Naive thymus-derived CD8-positive, alpha-beta T cell (primary cell): ENCODE measurements around the gene EHBP1. TPM values are rescaled to one million over a fixed set of nuclear protein-coding genes. Genes with fewer than 3 reads are reported as not detected.

Experiments
- ATAC-seq, 2 donors: fragments of 150-1000 bp; cut with Tn5 transposase in 1 of 2; sonication (Bioruptor Pico), chemical (Tn5 transposase) in 1 of 2; 1 replicate in 1 of 2; 2 replicates in 1 of 2; pipeline ENCODE4 v1.10.0; 2021; ENCODE audit warnings: mild to moderate bottlenecking in 2 of 2, moderate library complexity in 2 of 2
- POLR2A ChIA-PET: fragments of 350-600 bp; sonication (Branson Sonifier 250); formaldehyde crosslinking; loops from one replicate; lab custom pipeline; 2021; ENCODE audit warnings: antibody characterized with exemption; lab: Charles Lee
- DNase-seq, 10 donors: peaks; one replicate each; pipeline versions ENCODE4 v3.0.0 to v3.0.0-alpha.2; 2020 to 2022
- H3K27ac Mint-ChIP-seq, 10 donors: one replicate each; pipeline ENCODE4 v1.8.0; 2020 to 2022; ENCODE audit warnings: mild to moderate bottlenecking in 10 of 10, mixed read lengths in 10 of 10, moderate library complexity in 4 of 10, inconsistent platforms in 1 of 10
- H3K27me3 Mint-ChIP-seq, 5 donors: one replicate each; pipeline ENCODE4 v1.8.0; 2021 to 2022; ENCODE audit warnings: mixed read lengths in 5 of 5
- H3K36me3 Mint-ChIP-seq, 3 donors: one replicate each; pipeline ENCODE4 v1.8.0; 2020 to 2022; ENCODE audit warnings: mixed read lengths in 3 of 3, mild to moderate bottlenecking in 2 of 3, inconsistent platforms in 1 of 3
- H3K4me1 Mint-ChIP-seq, 4 donors: one replicate each; pipeline ENCODE4 v1.8.0; 2021 to 2022; ENCODE audit warnings: mixed read lengths in 4 of 4
- H3K4me3 Mint-ChIP-seq, 10 donors: one replicate each; pipeline ENCODE4 v1.8.0; 2020 to 2022; ENCODE audit warnings: mild to moderate bottlenecking in 10 of 10, mixed read lengths in 10 of 10, moderate library complexity in 6 of 10, inconsistent platforms in 1 of 10
- H3K9me3 Mint-ChIP-seq, 9 donors: one replicate each; pipeline ENCODE4 v1.8.0; 2020 to 2022; ENCODE audit warnings: mixed read lengths in 9 of 9, mild to moderate bottlenecking in 3 of 9, inconsistent platforms in 1 of 9, moderate library complexity in 1 of 9
- polyA plus RNA-seq, 3 donors: library from polyadenylated mRNA; unstranded; fragments of 300-500 nt; fragmentation: Illumina TruSeq; gene quantifications; one replicate each; pipeline ENCODE4 v1.2.3, GENCODE V29; 2021
- total RNA-seq, 8 experiments: library from RNA in 2 of 8; stranded (reverse) in 2 of 8; gene quantifications; one replicate each; pipeline ENCODE4 v1.2.3 and lab custom pipeline; 2021 to 2026

Gene EHBP1
- total and polyA plus RNA-seq, 5 experiments from 2014 or later: 9.8 to 30.8 (median 10.3) TPM

DNA sequence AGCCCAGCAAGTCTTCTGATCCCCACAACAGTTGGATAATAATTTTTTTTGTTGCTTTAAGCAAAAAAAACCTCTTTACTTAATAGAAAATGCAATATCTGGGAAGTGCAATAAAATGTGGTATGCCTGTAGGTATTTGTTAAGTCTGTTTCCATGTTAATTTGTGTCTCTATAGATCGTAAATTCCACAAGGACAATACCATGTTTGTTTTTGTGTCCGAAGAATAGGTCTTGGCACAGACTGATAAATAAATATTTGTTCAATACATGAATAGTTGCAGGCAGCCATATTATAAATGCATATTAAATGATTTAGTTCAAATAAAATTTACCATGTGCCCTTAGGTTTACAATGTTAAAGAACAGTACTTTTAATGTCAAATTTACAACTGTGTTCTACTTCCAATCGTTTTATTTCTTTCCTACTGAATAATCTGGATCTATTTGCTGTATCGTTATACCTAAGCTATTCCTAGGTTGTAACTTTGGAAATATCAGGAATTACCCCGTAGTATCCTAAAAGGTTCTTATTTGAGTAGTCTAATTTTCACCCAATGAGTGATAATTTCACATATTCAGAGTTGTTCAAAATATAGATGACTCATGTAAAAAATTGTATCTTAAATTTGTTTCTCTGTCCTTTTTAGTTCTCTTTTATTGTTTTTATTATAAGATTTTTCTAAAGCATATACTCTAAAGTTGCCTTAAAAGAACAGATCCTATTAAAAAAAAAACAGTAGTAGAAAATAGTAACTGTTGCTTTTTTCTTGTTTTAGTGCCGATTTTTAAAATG is 151.8 kb downstream of the EHBP1 start:
- Mint-ChIP-seq H3K9me3 (peaks cover 0 to 11% (median 5%) of the 10 kb centered on the region in 9 donors), H3K27me3 (no peaks in the 10 kb centered on the region), H3K4me1 (no peaks in the 10 kb centered on the region), H3K36me3 (peaks cover 13 to 37% (median 34%) of the 10 kb centered on the region in 3 donors), H3K27ac (no peak overlapping the region), H3K4me3 (no peak overlapping the region)
- no peak for DNase-seq
- POLR2A ChIA-PET: no interaction called here
- no peak for ATAC-seq

DNA sequence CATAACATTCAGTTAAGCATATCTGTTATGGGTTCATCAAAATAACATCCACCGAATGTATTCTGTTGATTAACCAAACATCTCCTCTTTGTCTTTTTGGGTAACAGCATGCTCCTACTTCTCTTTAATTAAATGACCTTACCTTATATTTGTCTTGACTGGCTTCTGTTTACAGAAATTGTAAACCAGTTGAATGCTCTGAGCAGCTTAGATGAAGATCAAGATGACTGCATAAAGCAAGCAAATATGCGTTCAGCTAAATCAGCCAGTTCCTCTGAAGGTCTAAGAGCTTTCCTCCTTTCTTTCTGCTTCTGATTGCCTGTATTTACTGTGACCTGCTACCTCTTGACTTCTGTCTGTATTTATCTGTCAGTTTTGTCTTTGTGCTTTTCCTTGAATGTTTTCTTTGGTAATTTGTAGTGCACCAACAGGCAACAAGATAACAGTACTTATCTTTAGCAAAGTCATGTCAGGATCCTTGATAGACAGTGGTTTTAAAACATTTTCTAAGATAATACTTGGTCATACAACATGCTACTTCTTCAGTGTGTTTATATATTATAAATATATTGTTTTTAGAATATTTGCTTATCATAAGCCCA is 152.8 kb downstream of the EHBP1 start:
- Mint-ChIP-seq H3K4me3 (no peak overlapping the region), H3K36me3 (peaks cover 11 to 36% (median 36%) of the 10 kb centered on the region in 3 donors), H3K27me3 (no peaks in the 10 kb centered on the region), H3K9me3 (peaks cover 0 to 7% (median 3%) of the 10 kb centered on the region in 9 donors), H3K4me1 (no peaks in the 10 kb centered on the region), H3K27ac (no peak overlapping the region)
- no peak for DNase-seq
- POLR2A ChIA-PET: no interaction called here
- no peak for ATAC-seq

DNA sequence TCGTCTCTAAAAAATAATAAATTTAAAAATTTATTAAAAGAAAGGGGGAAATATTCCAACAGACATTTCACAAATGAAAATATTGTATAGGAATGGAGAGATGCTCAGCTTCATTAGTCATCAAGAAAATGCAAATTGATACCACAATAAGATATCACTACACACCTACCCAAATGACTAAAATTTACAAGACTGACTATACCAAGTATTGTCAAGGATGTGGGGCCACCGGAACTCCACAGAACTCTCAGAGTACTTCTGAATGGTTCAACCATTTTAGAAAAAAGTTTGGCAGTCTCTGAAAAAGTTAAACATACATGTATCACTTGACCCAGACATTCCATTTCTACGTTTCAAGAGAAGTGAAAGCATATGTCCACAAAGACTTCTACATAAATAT is 163.4 kb downstream of the EHBP1 start:
- Mint-ChIP-seq H3K27me3 (no peaks in the 10 kb centered on the region), H3K9me3 (peaks cover 8 to 38% (median 22%) of the 10 kb centered on the region in 9 donors), H3K4me1 (no peaks in the 10 kb centered on the region), H3K4me3 (no peak overlapping the region), H3K36me3 (peaks cover 66 to 77% (median 71%) of the 10 kb centered on the region in 3 donors), H3K27ac (no peak overlapping the region)
- DNase-seq (no peak), ATAC-seq (no peak)
- POLR2A ChIA-PET: no interaction called here

DNA sequence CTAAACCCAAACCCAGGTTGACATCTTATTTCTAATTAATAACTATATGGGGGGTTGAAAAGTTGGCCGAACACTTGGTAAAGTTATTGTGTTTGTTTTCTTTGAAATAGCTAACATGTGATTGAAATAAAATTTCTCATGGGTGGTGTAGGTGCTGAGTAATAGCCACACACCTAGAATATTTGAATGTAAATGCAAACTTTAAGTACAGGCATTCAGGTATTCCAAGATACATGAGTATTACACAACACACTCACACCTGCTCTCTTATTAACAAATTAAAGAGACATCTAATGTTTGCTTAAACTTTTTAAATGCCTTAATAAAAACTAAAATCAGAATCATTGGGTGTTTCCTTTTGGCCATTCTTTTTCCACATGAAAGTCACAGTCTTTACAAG is 165.5 kb downstream of the EHBP1 start:
- Mint-ChIP-seq H3K9me3 (peaks cover 12 to 55% (median 30%) of the 10 kb centered on the region in 9 donors), H3K4me1 (no peaks in the 10 kb centered on the region), H3K27me3 (no peaks in the 10 kb centered on the region), H3K4me3 (no peak overlapping the region), H3K36me3 (peaks cover 69 to 77% (median 72%) of the 10 kb centered on the region in 3 donors), H3K27ac (no peak overlapping the region)
- POLR2A ChIA-PET: no interaction called here
- no peak for DNase-seq
- no peak for ATAC-seq

DNA sequence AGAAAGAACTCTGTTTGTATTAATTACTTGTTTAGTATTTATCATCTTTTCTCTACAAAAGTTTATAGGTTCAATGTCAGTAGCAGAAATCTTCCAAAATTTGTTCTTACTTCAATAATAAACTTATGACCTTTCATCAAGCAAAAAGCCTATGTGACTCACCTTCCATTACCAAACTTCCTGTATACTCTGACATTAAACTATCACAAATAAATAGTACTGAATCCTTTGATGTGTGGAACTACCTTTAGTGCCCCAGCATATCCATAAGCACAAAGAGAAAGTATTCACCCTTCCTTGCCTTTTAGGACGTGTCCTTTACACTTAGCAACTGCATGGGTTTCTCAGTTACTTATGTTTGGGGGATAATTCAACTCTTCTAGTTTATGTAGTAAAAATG is 166.0 kb downstream of the EHBP1 start:
- Mint-ChIP-seq H3K27ac (no peak overlapping the region), H3K4me3 (no peak overlapping the region), H3K4me1 (no peaks in the 10 kb centered on the region), H3K9me3 (peaks cover 15 to 58% (median 33%) of the 10 kb centered on the region in 9 donors), H3K36me3 (peaks cover 69 to 77% (median 72%) of the 10 kb centered on the region in 3 donors), H3K27me3 (no peaks in the 10 kb centered on the region)
- ATAC-seq (no peak), DNase-seq (no peak)
- POLR2A ChIA-PET: no interaction called here

DNA sequence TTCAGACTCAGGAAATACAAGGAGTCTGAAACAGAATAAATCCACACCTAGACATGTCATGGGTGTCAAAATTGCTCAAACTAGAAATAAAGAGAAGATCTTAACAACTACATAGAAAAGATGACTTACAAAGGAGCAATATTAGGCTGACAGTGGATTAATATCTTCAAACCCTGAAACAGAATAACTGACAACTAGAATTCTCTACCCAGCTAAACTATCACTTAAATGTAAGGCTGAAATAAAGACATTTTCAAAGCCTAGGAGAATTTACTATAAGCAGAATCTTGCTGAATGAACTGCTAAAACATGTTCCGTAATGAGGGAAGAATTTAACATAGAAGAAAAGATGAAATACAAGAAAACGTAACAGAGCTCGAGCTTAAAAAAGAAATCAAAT is 168.1 kb downstream of the EHBP1 start:
- DNase-seq (no peak), ATAC-seq (no peak)
- POLR2A ChIA-PET: no interaction called here
- Mint-ChIP-seq H3K36me3 (peaks cover 75 to 82% (median 76%) of the 10 kb centered on the region in 3 donors), H3K4me3 (no peak overlapping the region), H3K4me1 (no peaks in the 10 kb centered on the region), H3K27ac (no peak overlapping the region), H3K27me3 (no peaks in the 10 kb centered on the region), H3K9me3 (peaks cover 19 to 71% (median 40%) of the 10 kb centered on the region in 9 donors)

DNA sequence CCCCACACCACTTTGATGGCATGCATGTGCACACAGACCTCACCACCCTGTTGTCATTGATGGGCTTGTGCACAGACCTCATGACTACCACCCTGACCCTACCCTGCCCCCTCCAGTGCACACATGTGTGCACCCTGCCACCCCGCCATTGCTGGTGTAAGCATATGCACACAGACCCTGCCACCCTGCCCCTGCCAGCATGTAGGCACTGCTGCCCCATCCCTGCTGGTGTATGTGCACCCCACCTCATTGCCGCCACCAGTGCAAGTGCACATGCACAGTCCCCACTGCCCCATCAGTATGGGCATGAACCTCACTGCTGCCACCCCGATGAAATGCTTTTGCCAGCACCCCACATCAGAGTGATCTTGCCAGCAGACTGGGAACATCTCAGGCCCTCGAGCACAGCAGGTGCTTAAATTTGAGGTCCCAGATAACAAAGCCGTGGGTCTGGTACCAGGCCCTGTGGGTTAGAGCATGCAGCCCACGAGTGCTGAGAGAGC is 169.4 kb downstream of the EHBP1 start:
- Mint-ChIP-seq H3K9me3 (peaks cover 21 to 63% (median 39%) of the 10 kb centered on the region in 9 donors), H3K4me1 (no peaks in the 10 kb centered on the region), H3K27me3 (no peaks in the 10 kb centered on the region), H3K36me3 (peaks cover 75 to 80% (median 75%) of the 10 kb centered on the region in 3 donors), H3K4me3 (no peak overlapping the region), H3K27ac (no peak overlapping the region)
- POLR2A ChIA-PET: no interaction called here
- ATAC-seq: no peak
- DNase-seq: no peak

DNA sequence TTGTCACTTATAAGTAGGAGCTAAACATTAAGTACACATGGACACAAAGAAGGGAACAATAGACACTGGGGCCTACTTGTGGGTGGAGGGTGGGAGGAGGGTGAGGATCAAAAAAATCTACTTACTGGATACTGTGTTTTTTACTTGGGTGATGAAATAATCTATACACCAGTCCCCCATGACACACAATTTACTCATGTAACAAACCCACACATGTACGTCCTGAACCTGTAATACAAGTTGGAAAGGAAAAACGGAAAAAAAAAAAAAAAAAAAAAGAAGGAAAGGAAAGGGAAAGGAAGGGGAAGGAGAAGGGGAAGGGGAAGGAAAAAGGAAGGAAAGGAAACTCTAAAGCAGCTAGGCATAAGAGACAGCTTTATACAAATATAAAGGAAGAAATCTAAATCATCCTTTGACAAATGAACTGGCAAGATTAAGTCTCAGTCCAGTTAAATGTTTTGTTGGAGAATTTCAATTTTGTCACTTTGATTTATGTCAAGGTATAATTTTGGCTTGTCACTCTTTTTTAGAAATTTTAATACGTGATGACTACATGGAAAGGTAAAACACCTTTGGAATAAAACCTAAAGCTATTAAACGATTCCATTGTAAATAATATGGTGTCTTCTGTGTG is 175.8 kb downstream of the EHBP1 start:
- peaks cover 39 to 45% (median 42%) of the 10 kb centered on the region in 3 donors for H3K36me3 Mint-ChIP-seq
- POLR2A ChIA-PET: no interaction called here
- no peaks in the 10 kb centered on the region for H3K27me3 Mint-ChIP-seq
- DNase-seq: no peak
- H3K27ac Mint-ChIP-seq: no peak overlapping the region
- peaks cover 5 to 18% (median 15%) of the 10 kb centered on the region in 9 donors for H3K9me3 Mint-ChIP-seq
- H3K4me3 Mint-ChIP-seq: no peak overlapping the region
- ATAC-seq: no peak
- H3K4me1 Mint-ChIP-seq: no peaks in the 10 kb centered on the region

DNA sequence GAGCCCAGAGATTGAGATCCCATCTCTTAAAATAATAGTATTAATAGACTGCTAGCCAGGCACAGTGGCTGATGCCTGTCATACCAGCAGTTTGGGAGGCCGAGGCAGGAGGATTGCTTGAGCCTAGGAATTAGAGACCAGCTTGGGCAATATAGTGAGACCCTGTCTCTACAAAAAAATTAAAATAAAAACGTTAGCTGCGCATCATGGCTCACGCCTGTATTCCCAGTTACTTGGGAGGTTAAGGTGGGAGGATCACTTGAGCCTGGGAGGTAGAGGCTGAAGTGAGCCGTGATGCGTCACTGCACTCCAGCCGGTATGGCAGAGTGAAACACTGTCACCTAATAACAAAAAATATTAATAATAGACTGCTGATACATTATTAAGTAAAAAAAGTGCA is 178.1 kb downstream of the EHBP1 start:
- POLR2A ChIA-PET: no interaction called here
- Mint-ChIP-seq H3K36me3 (peaks cover 17 to 24% (median 21%) of the 10 kb centered on the region in 3 donors), H3K27ac (no peak overlapping the region), H3K9me3 (peaks cover 0 to 7% (median 0%) of the 10 kb centered on the region in 9 donors), H3K27me3 (no peaks in the 10 kb centered on the region), H3K4me3 (no peak overlapping the region), H3K4me1 (no peaks in the 10 kb centered on the region)
- DNase-seq (no peak), ATAC-seq (no peak)

DNA sequence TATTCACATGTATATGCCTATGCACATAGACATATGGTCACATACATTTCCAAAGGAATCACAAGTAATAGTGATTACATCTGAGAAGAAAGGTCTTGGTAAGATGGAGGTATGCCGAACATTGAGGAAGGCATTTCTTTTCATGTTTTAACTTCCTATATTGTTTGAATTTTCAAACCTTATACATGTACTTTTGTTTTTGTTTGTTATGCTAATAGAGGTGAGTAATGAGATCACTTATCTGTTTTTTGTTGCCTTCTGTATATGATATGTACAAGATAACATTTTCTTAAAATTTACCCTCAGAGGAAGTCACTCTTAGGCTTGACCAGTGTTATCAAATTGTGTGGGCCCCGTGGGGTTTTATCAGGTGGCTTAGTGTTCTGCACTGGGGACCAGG is 178.6 kb downstream of the EHBP1 start:
- H3K36me3 Mint-ChIP-seq: peaks cover 16 to 22% (median 19%) of the 10 kb centered on the region in 3 donors
- DNase-seq: no peak
- no peaks in the 10 kb centered on the region for H3K27me3 Mint-ChIP-seq
- POLR2A ChIA-PET: no interaction called here
- H3K9me3 Mint-ChIP-seq: peaks cover 0 to 7% (median 0%) of the 10 kb centered on the region in 9 donors
- H3K27ac Mint-ChIP-seq: peak overlapping the region in 1 of 10 donors; percentile 34
- H3K4me1 Mint-ChIP-seq: no peaks in the 10 kb centered on the region
- H3K4me3 Mint-ChIP-seq: no peak overlapping the region
- no peak for ATAC-seq

DNA sequence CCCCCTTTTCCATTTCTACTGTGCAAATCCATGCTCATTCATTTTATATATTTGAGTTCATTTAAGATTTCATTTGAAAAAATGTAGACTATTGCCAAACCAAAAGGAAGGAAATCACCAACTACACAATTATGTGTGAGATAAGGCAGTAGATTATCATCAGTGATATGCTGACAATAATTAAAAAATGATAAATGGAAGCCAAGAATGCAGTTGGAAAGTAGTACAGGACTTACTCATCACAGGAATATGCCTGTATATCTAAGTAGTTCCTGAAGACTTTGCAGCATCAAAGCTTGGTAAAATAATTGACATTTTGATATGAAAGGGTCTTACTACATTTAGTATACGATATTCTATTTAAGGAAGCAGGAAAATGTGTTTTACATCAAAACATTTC is 179.0 kb downstream of the EHBP1 start:
- H3K27me3 Mint-ChIP-seq: no peaks in the 10 kb centered on the region
- H3K9me3 Mint-ChIP-seq: peaks cover 0 to 5% (median 0%) of the 10 kb centered on the region in 9 donors

DNA sequence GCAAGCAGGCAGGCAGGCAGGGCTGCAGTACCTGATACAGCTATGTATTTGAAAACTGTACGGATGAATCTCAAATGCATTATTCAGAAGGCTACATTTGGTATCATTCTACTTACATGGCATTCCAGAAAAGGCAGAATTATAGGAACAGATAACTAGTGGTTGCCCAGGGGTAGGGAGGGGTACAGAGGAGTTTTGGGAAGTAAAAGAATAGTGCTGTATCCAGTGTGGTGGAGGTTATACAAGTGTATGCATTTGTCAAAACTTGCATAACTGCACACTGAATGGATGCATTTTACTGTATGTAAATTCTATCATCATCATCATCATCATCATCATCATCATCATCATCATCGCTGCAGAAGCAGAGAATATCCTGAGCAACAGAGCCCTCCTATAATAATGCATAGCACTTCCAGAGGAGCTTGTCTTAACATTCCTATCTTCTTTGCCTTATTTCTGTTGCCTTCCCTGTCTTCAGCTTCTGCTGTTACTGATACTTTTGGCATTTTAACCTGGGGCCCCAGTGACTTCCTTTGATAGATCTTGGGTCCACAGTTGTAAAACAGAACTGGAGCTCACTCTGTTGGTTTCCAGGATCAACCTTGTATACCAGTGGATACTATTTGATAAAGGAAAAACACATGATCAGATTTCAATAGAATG is 189.6 kb downstream of the EHBP1 start:
- H3K4me1 Mint-ChIP-seq: no peaks in the 10 kb centered on the region
- no peak overlapping the region for H3K4me3 Mint-ChIP-seq
- H3K27ac Mint-ChIP-seq: no peak overlapping the region
- peaks cover 4 to 20% (median 15%) of the 10 kb centered on the region in 3 donors for H3K36me3 Mint-ChIP-seq
- DNase-seq (no peak), ATAC-seq (no peak)
- no peaks in the 10 kb centered on the region for H3K9me3 Mint-ChIP-seq
- POLR2A ChIA-PET: no interaction called here
- H3K27me3 Mint-ChIP-seq: no peaks in the 10 kb centered on the region

More for the DNA sequence above, 179.0 kb downstream of the EHBP1 start:
- DNase-seq (no peak), ATAC-seq (no peak)
- H3K27ac Mint-ChIP-seq: no peak overlapping the region
- H3K4me3 Mint-ChIP-seq: no peak overlapping the region
- POLR2A ChIA-PET: no interaction called here
- H3K4me1 Mint-ChIP-seq: no peaks in the 10 kb centered on the region
- H3K36me3 Mint-ChIP-seq: peaks cover 11 to 21% (median 20%) of the 10 kb centered on the region in 3 donors
